SKM-1 treated with dmso at 0.1 percent for 144 hours (cell line): ENCODE measurements around the gene CSF2.

Experiments
- DNase-seq: peaks from one replicate; lab custom pipeline; 2025; ENCODE audit not compliant: unreplicated experiment; lab: John Stamatoyannopoulos, UW

CSF2 gene

DNA sequence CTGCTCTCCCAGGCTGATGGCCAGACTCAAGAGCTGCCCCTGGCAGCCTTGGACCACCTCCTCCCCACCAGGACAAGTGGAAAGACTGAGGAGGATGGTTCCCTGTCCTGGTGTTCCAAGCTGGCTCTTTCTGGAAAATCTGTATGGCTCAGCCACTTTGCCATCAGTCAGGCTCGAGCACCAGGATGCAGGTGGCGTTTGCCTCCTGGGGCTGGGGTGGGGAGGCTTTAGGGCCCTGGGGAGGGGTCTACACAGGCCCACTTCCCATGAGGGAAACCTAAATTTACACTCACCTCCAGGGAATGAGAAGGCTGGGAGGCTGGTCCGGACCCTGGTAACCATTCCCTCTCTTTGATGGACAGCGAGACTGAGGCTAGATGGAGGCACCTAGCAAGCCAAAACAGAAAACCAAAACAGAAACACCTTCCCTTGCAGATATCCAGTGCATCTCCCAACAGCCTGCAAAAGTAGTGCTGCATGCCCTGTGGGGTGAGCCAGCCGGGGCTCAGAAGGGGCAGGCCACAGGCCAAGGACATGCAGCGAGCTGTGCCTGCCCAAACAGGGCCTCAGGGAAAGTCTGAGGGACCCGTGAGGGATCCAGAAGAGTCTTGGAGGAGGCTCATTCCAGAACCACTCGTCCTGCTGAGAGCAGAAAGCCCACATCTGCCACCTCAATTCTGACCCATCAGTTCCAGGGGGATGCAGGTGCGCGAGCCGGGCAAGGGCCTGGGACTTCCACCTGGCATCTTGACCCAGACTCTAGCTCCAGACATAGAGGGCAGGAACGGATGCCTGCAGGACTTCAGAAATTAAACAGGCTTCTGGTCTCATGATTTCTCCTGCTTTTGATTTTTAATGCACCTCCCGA, 5.4 kb upstream of the CSF2 start:
- no peak for DNase-seq

- peak; percentile 50 for DNase-seq
These were observed 4.0 kb upstream of the CSF2 start for GRCh38 chr5:132069561-132069960.

DNA sequence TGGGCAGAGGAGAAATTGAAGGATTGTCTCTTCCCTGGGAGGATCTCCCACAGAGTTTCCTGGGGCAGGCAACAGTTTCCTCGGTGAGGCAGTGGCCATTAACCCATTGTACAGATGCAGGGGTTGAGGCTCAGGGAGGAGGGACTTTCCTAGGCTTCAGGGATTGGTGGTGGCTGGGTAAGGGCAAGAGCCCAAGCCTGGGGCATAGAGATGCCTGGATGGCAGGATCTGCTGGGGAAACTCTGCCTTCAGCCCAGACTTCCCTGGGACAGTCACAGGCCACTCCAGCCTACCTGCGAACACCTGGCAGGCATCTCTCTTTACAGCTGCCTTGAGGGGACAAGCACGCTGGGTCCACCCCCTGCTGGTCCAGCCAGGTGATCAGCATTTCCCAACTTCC, 3.6 kb upstream of the CSF2 start:
- no peak for DNase-seq

DNA sequence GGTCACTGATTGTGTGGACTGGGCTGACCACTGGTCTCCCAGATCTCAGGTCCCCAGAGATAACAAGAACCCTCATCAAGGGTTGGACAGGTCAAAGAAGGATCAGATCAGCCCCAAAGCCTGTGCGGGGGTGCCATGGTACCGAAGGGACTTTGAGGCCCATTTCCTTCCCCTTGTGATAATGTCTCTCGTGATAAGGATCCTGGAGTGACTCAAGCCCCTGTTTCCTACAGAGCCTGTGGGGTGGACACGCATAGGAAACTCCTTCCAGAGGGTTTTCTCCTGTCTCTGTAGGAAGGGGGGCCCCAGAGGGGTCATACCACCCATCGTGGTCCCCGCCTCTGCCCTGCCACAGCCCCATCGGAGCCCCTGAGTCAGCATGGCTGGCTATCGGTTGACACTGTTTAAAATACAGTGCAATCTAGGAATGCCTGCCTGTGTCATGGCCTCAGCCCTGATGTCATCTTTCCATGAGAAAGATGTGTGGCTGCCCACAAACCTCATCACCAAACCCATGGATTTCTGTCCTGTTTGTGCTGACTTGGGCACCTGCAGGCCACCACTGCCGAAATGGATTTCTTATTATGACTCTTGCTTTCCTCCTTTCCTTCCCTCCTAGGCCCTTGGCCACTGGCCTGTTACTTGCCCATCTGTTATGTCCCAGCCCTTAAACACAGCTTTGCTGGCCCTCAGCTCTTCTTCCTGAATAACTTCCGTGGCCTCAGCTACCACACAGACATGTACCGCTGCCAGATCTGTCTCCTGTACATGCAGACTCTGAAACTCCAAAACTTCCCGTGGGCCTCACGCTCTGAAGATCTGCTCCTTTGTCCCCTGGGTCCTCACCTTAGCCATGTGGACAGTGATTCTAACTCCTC, 2.9 kb upstream of the CSF2 start:
- DNase-seq, result no peak

- DNase-seq, result no peak
These were observed 2.3 kb upstream of the CSF2 start for GRCh38 chr5:132071338-132071707.

- no peak for DNase-seq
These were observed 1.5 kb upstream of the CSF2 start for GRCh38 chr5:132072070-132072469.

DNA sequence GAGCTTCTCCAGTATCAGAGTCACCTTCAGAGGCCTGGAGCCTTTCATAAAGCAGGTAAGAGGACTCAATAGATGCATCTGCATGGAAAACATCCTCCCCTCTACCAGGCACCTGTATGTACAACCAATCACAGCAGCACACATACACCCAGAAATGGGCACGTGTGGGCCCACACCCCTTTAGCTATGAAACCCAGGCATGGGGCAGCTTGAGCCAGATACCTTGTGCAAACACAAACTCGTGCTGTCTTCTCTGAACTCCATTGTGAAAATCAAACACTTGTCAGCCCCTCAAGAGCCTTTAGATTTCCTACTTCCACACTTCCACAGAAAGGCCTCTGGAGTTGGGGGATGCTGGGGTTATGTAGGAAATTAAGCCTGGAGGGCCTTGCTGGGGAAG, 1.1 kb upstream of the CSF2 start:
- no peak for DNase-seq

DNA sequence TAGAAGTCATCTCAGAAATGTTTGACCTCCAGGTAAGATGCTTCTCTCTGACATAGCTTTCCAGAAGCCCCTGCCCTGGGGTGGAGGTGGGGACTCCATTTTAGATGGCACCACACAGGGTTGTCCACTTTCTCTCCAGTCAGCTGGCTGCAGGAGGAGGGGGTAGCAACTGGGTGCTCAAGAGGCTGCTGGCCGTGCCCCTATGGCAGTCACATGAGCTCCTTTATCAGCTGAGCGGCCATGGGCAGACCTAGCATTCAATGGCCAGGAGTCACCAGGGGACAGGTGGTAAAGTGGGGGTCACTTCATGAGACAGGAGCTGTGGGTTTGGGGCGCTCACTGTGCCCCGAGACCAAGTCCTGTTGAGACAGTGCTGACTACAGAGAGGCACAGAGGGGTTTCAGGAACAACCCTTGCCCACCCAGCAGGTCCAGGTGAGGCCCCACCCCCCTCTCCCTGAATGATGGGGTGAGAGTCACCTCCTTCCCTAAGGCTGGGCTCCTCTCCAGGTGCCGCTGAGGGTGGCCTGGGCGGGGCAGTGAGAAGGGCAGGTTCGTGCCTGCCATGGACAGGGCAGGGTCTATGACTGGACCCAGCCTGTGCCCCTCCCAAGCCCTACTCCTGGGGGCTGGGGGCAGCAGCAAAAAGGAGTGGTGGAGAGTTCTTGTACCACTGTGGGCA, 642 bp downstream of the CSF2 start:
- no peak for DNase-seq

DNA sequence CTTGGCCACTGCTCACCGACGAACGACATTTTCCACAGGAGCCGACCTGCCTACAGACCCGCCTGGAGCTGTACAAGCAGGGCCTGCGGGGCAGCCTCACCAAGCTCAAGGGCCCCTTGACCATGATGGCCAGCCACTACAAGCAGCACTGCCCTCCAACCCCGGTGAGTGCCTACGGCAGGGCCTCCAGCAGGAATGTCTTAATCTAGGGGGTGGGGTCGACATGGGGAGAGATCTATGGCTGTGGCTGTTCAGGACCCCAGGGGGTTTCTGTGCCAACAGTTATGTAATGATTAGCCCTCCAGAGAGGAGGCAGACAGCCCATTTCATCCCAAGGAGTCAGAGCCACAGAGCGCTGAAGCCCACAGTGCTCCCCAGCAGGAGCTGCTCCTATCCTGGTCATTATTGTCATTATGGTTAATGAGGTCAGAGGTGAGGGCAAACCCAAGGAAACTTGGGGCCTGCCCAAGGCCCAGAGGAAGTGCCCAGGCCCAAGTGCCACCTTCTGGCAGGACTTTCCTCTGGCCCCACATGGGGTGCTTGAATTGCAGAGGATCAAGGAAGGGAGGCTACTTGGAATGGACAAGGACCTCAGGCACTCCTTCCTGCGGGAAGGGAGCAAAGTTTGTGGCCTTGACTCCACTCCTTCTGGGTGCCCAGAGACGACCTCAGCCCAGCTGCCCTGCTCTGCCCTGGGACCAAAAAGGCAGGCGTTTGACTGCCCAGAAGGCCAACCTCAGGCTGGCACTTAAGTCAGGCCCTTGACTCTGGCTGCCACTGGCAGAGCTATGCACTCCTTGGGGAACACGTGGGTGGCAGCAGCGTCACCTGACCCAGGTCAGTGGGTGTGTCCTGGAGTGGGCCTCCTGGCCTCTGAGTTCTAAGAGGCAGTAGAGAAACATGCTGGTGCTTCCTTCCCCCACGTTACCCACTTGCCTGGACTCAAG, 1.5 kb downstream of the CSF2 start:
- DNase-seq, result no peak

DNA sequence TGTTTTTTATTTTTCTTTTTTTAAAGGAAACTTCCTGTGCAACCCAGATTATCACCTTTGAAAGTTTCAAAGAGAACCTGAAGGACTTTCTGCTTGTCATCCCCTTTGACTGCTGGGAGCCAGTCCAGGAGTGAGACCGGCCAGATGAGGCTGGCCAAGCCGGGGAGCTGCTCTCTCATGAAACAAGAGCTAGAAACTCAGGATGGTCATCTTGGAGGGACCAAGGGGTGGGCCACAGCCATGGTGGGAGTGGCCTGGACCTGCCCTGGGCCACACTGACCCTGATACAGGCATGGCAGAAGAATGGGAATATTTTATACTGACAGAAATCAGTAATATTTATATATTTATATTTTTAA, 2.1 kb downstream of the CSF2 start:
- DNase-seq, result no peak

DNA sequence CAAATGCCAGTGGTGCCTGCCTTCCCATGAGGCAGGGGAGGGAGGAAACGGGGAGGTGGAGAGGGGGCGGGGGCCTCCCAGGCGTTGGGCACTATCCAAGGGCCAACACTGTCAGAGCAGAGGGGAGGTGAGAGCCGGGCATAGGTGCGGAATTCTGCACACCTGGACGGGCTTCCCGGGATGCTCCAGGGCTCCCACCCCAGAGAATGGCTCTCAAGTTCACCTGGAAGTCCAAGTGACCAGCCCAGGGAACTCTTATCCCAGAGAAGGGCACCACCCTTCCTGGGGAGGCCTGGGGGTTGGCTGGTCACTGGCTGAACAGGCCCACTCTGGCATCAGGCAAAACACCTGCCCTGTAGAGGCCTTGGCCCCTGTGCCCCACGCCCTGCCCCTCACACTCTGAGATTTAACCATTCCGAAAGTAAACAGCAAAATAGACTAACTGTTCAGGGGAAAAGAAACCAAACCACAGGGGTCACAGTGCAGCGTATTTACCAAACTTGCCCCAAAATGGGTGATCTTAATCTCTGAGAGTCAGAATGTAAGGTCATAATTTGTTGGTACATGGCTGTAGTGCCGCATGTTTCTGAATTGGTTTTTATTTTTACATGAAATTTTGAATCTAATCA, 2.7 kb downstream of the CSF2 start:
- no peak for DNase-seq

- no peak for DNase-seq
These were observed 3.4 kb downstream of the CSF2 start for GRCh38 chr5:132076983-132077382.

DNA sequence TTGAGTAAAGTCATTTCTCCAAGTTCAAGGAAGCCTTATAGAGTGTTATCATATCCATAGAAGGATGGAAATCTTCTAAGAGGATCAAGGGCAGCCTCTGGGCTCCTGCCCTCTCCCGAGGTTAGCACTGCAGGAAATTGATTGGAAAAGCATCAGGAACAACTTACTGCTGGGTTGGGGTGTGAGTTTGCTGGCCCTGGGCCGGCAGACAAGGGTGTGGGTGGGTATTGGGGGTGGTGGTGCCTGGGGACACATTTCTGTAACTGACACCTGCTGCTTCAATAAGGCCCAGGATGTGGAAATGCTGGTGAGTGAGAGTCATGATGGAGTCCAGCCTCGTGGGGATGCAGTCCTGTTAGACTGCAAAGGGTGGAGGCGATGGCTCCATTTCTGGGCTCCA, 5.5 kb downstream of the CSF2 start:
- no peak for DNase-seq

DNA sequence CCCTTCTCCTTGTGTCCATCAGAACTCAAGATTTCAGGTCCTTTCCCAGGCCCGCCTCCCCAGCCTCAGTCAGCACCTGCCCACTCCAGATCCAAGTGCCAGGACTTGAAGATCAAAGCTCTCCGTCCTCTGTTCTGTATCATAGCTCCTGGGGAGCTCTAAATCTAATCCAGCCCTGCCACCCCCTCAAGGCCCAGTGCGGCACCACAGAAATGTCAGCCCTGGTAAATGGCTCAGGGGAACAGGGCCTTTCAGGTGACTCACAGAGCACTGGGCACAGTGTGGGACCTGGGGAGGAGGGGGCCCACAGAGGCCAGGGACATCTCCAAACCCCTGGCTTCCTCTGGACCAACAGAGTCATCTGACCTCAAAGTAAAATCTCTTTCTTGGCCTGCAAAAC, 6.0 kb downstream of the CSF2 start:
- no peak for DNase-seq

- no peak for DNase-seq
These were observed 7.0 kb downstream of the CSF2 start for GRCh38 chr5:132080595-132080994.

DNA sequence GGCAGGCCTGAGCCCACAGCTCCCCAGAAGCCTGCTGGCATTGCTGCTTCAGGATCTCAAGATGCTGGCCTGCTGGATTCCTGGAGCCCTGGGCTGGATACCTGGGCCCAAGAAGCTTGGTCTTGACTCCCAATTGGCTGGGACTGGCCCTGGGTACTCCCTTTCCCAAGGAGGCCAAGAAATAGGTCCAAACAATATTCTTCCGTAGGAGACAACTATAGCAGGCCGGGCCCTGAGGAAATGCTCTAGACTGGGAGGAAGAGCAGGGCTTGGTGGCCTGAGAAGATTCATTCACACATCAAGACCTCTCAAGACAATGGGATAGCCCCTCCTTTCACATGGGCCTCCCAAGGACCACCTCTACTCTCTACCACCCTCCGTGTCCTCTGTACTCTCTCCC, 7.9 kb downstream of the CSF2 start:
- no peak for DNase-seq

- DNase-seq, result no peak
These were observed 8.9 kb downstream of the CSF2 start for GRCh38 chr5:132082329-132083023.

GRCh38 chr5:132083071-132083678, 9.6 kb downstream of the CSF2 start:
- no peak for DNase-seq

DNA sequence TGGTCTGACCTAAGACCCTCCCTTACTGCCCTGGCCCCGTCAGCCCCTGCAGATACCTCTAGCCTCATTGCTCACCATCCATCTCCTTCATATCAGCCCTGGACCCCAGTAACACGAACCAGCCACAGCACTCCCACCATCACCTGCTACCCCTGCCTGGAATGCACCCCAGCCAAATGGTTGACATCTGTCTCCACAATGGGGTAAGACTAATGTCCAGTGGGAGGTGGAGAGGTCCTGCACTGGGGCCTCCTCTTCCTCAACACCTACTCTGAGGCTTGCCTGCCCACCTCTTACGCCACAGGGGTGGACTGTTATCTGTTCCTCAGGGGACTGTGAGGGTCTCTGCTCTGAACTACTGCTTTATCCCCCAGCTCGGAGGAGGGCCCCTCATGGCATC, 12.1 kb downstream of the CSF2 start:
- no peak for DNase-seq
